Measurements from ENCODE around the gene INTS6L.
"Not testable (repeated sequence)": the region's sequence is repeated elsewhere in the genome, so short reads cannot be mapped to it uniquely, and the experiment has no call there.

Gene INTS6L

GRCh38 chrX:135556055-135556454 is 35.6 kb downstream of the INTS6L start:
- no peak for TF ChIP-seq CTCF (IDR thresholded peaks at IDR 0.05; ENCODE audit: borderline replicate concordance, insufficient read depth, low read depth, low read length)
- H3K4me3 ChIP-seq (ENCODE audit: low read depth, low read length), result no peak overlapping the region

- no peak overlapping the region for H3K4me3 ChIP-seq (ENCODE audit: low read depth, low read length)
- TF ChIP-seq CTCF (IDR thresholded peaks at IDR 0.05; ENCODE audit: borderline replicate concordance, insufficient read depth, low read depth, low read length), result no peak
Measured at GRCh38 chrX:135557344-135557743, 36.9 kb downstream of the INTS6L start.

- no peak overlapping the region for H3K4me3 ChIP-seq (ENCODE audit: low read depth, low read length)
- TF ChIP-seq CTCF (IDR thresholded peaks at IDR 0.05; ENCODE audit: borderline replicate concordance, insufficient read depth, low read depth, low read length), result no peak
Measured at GRCh38 chrX:135572436-135572835, 52.0 kb downstream of the INTS6L start.

GRCh38 chrX:135581496-135581895 is 61.0 kb downstream of the INTS6L start:
- no peak overlapping the region for H3K4me3 ChIP-seq (ENCODE audit: low read depth, low read length)
- TF ChIP-seq CTCF (IDR thresholded peaks at IDR 0.05; ENCODE audit: borderline replicate concordance, insufficient read depth, low read depth, low read length), result no peak

GRCh38 chrX:135585153-135585552 is 64.7 kb downstream of the INTS6L start:
- no peak for TF ChIP-seq CTCF (IDR thresholded peaks at IDR 0.05; ENCODE audit: borderline replicate concordance, insufficient read depth, low read depth, low read length)
- H3K4me3 ChIP-seq (ENCODE audit: low read depth, low read length), result no peak overlapping the region

GRCh38 chrX:135591871-135592270 is 71.4 kb downstream of the INTS6L start:
- no peak for TF ChIP-seq CTCF (IDR thresholded peaks at IDR 0.05; ENCODE audit: borderline replicate concordance, insufficient read depth, low read depth, low read length)
- no peak overlapping the region for H3K4me3 ChIP-seq (ENCODE audit: low read depth, low read length)

- H3K4me3 ChIP-seq (ENCODE audit: low read depth, low read length), result not testable (repeated sequence)
Measured at GRCh38 chrX:135594049-135594448, 73.6 kb downstream of the INTS6L start.

GRCh38 chrX:135594453-135594852 is 74.0 kb downstream of the INTS6L start:
- not testable (repeated sequence) for H3K4me3 ChIP-seq (ENCODE audit: low read depth, low read length)
